ENCODE data around the gene DST. TPM values are rescaled to one million over a fixed set of nuclear protein-coding genes. Genes with fewer than 3 reads are reported as not detected.

DST gene
- total RNA-seq, 1 donor, result 19.2 TPM

DNA sequence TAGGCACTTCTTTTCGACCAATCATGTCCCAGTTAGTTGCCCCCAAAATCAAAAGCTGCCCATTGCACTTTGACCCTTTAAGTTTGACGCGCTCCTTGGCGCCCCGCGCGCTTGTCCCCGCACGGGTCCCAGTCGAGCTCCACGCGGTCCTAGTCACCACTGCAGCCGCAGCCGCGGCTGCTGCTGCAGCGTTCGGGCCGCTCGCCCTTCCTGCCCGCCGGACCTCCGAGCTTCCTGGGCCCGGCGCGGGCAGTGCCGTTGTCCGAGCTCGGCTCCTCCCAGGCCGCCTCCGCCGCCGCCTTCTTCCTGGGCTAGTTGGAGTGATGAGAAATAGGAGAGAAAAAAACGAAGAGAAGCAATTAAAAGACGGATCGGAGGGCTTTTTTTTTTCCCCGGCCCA, 209.6 kb downstream of the DST start:
- Histone ChIP-seq H3K4me1 (ENCODE audit: insufficient read depth, low read length) (no peaks in the 10 kb centered on the region), H3K9me3 (ENCODE audit: low read depth, low read length) (no peaks in the 10 kb centered on the region), H3K4me3 (ENCODE audit: low read length) (no peak overlapping the region), H3K27me3 (ENCODE audit: insufficient read depth, low read length) (no peaks in the 10 kb centered on the region)

GRCh38 chr6:56432194-56432593, 210.5 kb downstream of the DST start:
- no peaks in the 10 kb centered on the region for H3K27me3 ChIP-seq (ENCODE audit: insufficient read depth, low read length)
- H3K4me3 ChIP-seq (ENCODE audit: low read length), result no peak overlapping the region
- H3K9me3 ChIP-seq (ENCODE audit: low read depth, low read length), result no peaks in the 10 kb centered on the region
- H3K4me1 ChIP-seq (ENCODE audit: insufficient read depth, low read length), result no peaks in the 10 kb centered on the region

- Histone ChIP-seq H3K4me1 (ENCODE audit: insufficient read depth, low read length) (no peaks in the 10 kb centered on the region), H3K9me3 (ENCODE audit: low read depth, low read length) (no peaks in the 10 kb centered on the region), H3K27me3 (ENCODE audit: insufficient read depth, low read length) (no peaks in the 10 kb centered on the region), H3K4me3 (ENCODE audit: low read length) (no peak overlapping the region)
These were observed 211.8 kb downstream of the DST start for GRCh38 chr6:56430629-56431600.

DNA sequence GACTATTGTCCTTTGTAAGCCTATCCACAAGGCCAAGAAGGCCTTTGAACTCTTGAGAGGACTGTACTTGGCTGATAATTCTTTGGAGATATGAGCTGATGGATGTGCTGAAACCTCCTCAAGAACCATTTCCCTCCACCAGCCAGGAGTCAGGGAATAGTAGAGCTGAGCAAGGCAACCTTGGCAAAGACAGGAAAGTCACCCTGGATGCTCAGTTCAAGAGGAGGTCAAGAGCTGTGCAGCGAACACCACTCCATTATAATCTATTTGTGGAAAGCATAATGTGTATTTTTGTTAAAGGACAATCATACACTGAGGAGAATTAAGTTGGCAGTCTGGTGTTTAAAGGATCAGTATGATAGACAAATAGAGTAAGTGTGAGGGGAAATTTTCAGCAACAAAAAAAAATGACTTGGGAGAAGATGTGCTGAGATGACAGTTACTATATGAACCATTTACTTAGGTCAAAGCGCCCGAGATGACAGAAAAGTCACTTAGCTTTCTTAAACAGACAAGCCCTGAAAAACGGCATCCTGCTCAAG, 218.1 kb downstream of the DST start:
- no peak overlapping the region for H3K4me3 ChIP-seq (ENCODE audit: low read length)
- H3K27me3 ChIP-seq (ENCODE audit: insufficient read depth, low read length), result no peaks in the 10 kb centered on the region
- H3K4me1 ChIP-seq (ENCODE audit: insufficient read depth, low read length), result no peaks in the 10 kb centered on the region
- no peaks in the 10 kb centered on the region for H3K9me3 ChIP-seq (ENCODE audit: low read depth, low read length)

GRCh38 chr6:56424064-56424463, 218.6 kb downstream of the DST start:
- no peaks in the 10 kb centered on the region for H3K27me3 ChIP-seq (ENCODE audit: insufficient read depth, low read length)
- H3K4me1 ChIP-seq (ENCODE audit: insufficient read depth, low read length), result no peaks in the 10 kb centered on the region
- no peak overlapping the region for H3K4me3 ChIP-seq (ENCODE audit: low read length)
- no peaks in the 10 kb centered on the region for H3K9me3 ChIP-seq (ENCODE audit: low read depth, low read length)

DNA sequence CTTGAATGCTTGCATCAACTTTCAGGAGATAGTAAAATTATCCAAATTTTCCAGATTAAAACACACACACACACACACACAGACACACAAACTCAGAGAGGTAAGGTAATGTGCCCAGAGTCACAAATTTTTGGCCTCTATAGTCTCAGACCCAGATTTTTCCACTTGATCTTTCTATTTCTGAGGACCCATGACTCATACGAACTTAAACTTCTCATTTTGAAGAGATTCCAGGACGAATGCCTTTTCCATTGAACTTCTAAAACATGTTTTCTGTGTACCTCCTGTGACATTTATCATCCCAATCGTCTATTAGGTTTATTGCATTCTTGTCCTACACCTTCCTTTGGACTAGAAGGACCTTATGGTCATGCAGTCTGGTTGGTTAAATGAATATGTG, 222.4 kb downstream of the DST start:
- no peaks in the 10 kb centered on the region for H3K9me3 ChIP-seq (ENCODE audit: low read depth, low read length)
- H3K27me3 ChIP-seq (ENCODE audit: insufficient read depth, low read length), result no peaks in the 10 kb centered on the region
- no peak overlapping the region for H3K4me3 ChIP-seq (ENCODE audit: low read length)
- no peaks in the 10 kb centered on the region for H3K4me1 ChIP-seq (ENCODE audit: insufficient read depth, low read length)

- Histone ChIP-seq H3K27me3 (ENCODE audit: insufficient read depth, low read length) (no peaks in the 10 kb centered on the region), H3K4me3 (ENCODE audit: low read length) (no peak overlapping the region), H3K9me3 (ENCODE audit: low read depth, low read length) (no peaks in the 10 kb centered on the region), H3K4me1 (ENCODE audit: insufficient read depth, low read length) (no peaks in the 10 kb centered on the region)
These were observed 223.5 kb downstream of the DST start for GRCh38 chr6:56419191-56419590.

GRCh38 chr6:56417823-56418222, 224.9 kb downstream of the DST start:
- H3K4me1 ChIP-seq (ENCODE audit: insufficient read depth, low read length), result no peaks in the 10 kb centered on the region
- no peaks in the 10 kb centered on the region for H3K27me3 ChIP-seq (ENCODE audit: insufficient read depth, low read length)
- H3K4me3 ChIP-seq (ENCODE audit: low read length), result no peak overlapping the region
- H3K9me3 ChIP-seq (ENCODE audit: low read depth, low read length), result no peaks in the 10 kb centered on the region

GRCh38 chr6:56416247-56416646, 226.4 kb downstream of the DST start:
- H3K9me3 ChIP-seq (ENCODE audit: low read depth, low read length), result no peaks in the 10 kb centered on the region
- H3K4me1 ChIP-seq (ENCODE audit: insufficient read depth, low read length), result no peaks in the 10 kb centered on the region
- no peaks in the 10 kb centered on the region for H3K27me3 ChIP-seq (ENCODE audit: insufficient read depth, low read length)
- no peak overlapping the region for H3K4me3 ChIP-seq (ENCODE audit: low read length)

GRCh38 chr6:56408976-56409375, 233.7 kb downstream of the DST start:
- H3K9me3 ChIP-seq (ENCODE audit: low read depth, low read length), result no peaks in the 10 kb centered on the region
- no peak overlapping the region for H3K4me3 ChIP-seq (ENCODE audit: low read length)
- H3K4me1 ChIP-seq (ENCODE audit: insufficient read depth, low read length), result no peaks in the 10 kb centered on the region
- H3K27me3 ChIP-seq (ENCODE audit: insufficient read depth, low read length), result no peaks in the 10 kb centered on the region

Measured in mononuclear cell (primary cell).